NCI-H2029 treated with DMSO at 0.1 percent for 48 hours (cell line): ENCODE results near the gene ACTR3C.
"Not testable (repeated sequence)": the region's sequence is repeated elsewhere in the genome, so short reads cannot be mapped to it uniquely, and the experiment has no call there.

Source experiments
- DNase-seq: peaks from one replicate; lab custom pipeline; 2025; lab: John Stamatoyannopoulos, UW

ACTR3C gene

GRCh38 chr7:150281681-150282403, 41.5 kb downstream of the ACTR3C start:
- not testable (repeated sequence) for DNase-seq

- not testable (repeated sequence) for DNase-seq
Observed at GRCh38 chr7:150278383-150278782, 45.0 kb downstream of the ACTR3C start.

- not testable (repeated sequence) for DNase-seq
Observed at GRCh38 chr7:150276132-150276695, 47.1 kb downstream of the ACTR3C start.

- not testable (repeated sequence) for DNase-seq
Observed at GRCh38 chr7:150271898-150272297, 51.4 kb downstream of the ACTR3C start.

- DNase-seq = not testable (repeated sequence)
Observed at GRCh38 chr7:150270101-150270824, 53.1 kb downstream of the ACTR3C start.

- not testable (repeated sequence) for DNase-seq
Observed at GRCh38 chr7:150268798-150269197, 54.5 kb downstream of the ACTR3C start.

GRCh38 chr7:150268287-150268686, 55.1 kb downstream of the ACTR3C start:
- not testable (repeated sequence) for DNase-seq

- DNase-seq = not testable (repeated sequence)
Observed at GRCh38 chr7:150266953-150267665, 56.2 kb downstream of the ACTR3C start.

- DNase-seq = not testable (repeated sequence)
Observed at GRCh38 chr7:150262656-150263055, 60.7 kb downstream of the ACTR3C start.

GRCh38 chr7:150247745-150248144, 75.6 kb downstream of the ACTR3C start:
- DNase-seq = not testable (repeated sequence)

GRCh38 chr7:150245208-150245607, 78.1 kb downstream of the ACTR3C start:
- DNase-seq = not testable (repeated sequence)

- DNase-seq = not testable (repeated sequence)
Observed at GRCh38 chr7:150242935-150243334, 80.4 kb downstream of the ACTR3C start.

- not testable (repeated sequence) for DNase-seq
Observed at GRCh38 chr7:150225444-150225843, 97.9 kb downstream of the ACTR3C start.

GRCh38 chr7:150222083-150222972, 101.0 kb downstream of the ACTR3C start:
- not testable (repeated sequence) for DNase-seq

- DNase-seq = not testable (repeated sequence)
Observed at GRCh38 chr7:150220673-150221181, 102.6 kb downstream of the ACTR3C start.

- not testable (repeated sequence) for DNase-seq
Observed at GRCh38 chr7:150219941-150220658, 103.2 kb downstream of the ACTR3C start.

GRCh38 chr7:150206848-150207247, 116.5 kb downstream of the ACTR3C start:
- not testable (repeated sequence) for DNase-seq

- DNase-seq = not testable (repeated sequence)
Observed at GRCh38 chr7:150205866-150206265, 117.5 kb downstream of the ACTR3C start.

GRCh38 chr7:150204577-150204976, 118.8 kb downstream of the ACTR3C start:
- not testable (repeated sequence) for DNase-seq

GRCh38 chr7:150202894-150203293, 120.5 kb downstream of the ACTR3C start:
- DNase-seq = not testable (repeated sequence)
